SHP77 treated with DMSO at 0.1 percent for 48 hours (cell line): Measurements from ENCODE around the gene NR2E1.

Experiments used
- DNase-seq: peaks from one replicate; lab custom pipeline; 2025; lab: John Stamatoyannopoulos, UW

NR2E1 gene

GRCh38 chr6:108171291-108171917, 5.6 kb downstream of the NR2E1 start:
- DNase-seq, result no peak

- DNase-seq, result no peak
These were observed 6.2 kb downstream of the NR2E1 start for GRCh38 chr6:108171918-108172516.

GRCh38 chr6:108174371-108175175, 8.8 kb downstream of the NR2E1 start:
- DNase-seq, result no peak

- DNase-seq, result no peak
These were observed 9.4 kb downstream of the NR2E1 start for GRCh38 chr6:108175176-108175591.

- no peak for DNase-seq
These were observed 9.9 kb downstream of the NR2E1 start for GRCh38 chr6:108175592-108176279.

- no peak for DNase-seq
These were observed 10.7 kb downstream of the NR2E1 start for GRCh38 chr6:108176281-108177089.

GRCh38 chr6:108179741-108180140, 13.9 kb downstream of the NR2E1 start:
- DNase-seq, result no peak

GRCh38 chr6:108180266-108180665, 14.4 kb downstream of the NR2E1 start:
- DNase-seq, result no peak

- no peak for DNase-seq
These were observed 15.0 kb downstream of the NR2E1 start for GRCh38 chr6:108180776-108181175.

GRCh38 chr6:108186226-108186625, 20.4 kb downstream of the NR2E1 start:
- DNase-seq, result no peak

GRCh38 chr6:108187519-108187918, 21.7 kb downstream of the NR2E1 start:
- DNase-seq, result no peak

GRCh38 chr6:108193131-108193530, 27.3 kb downstream of the NR2E1 start:
- DNase-seq, result no peak

- no peak for DNase-seq
These were observed 28.0 kb downstream of the NR2E1 start for GRCh38 chr6:108193835-108194234.

GRCh38 chr6:108194503-108194902, 28.7 kb downstream of the NR2E1 start:
- no peak for DNase-seq

- no peak for DNase-seq
These were observed 29.4 kb downstream of the NR2E1 start for GRCh38 chr6:108195209-108195608.

- no peak for DNase-seq
These were observed 33.1 kb downstream of the NR2E1 start for GRCh38 chr6:108198761-108199498.

GRCh38 chr6:108200186-108200585, 34.4 kb downstream of the NR2E1 start:
- no peak for DNase-seq

GRCh38 chr6:108200631-108201030, 34.8 kb downstream of the NR2E1 start:
- DNase-seq, result no peak

- DNase-seq, result no peak
These were observed 37.6 kb downstream of the NR2E1 start for GRCh38 chr6:108203189-108204112.

GRCh38 chr6:108207013-108207412, 41.2 kb downstream of the NR2E1 start:
- no peak for DNase-seq
